GM12873 (cell line): Measurements from ENCODE around the gene SCYGR8.

Experiments
- CTCF ChIP-seq: IDR thresholded peaks from 2 replicates; pipeline ENCODE4 v1.5.1; 2012; ENCODE audit warnings: low read depth, mild to moderate bottlenecking, moderate library complexity, low read length, control low read depth; ENCODE audit not compliant: insufficient read depth; ENCODE audit errors: missing control alignments

The SCYGR8 gene

GRCh38 chr2:227710986-227711385 lies 34.7 kb upstream of the SCYGR8 start:
- TF ChIP-seq CTCF, result no peak

- TF ChIP-seq CTCF, result no peak
These were observed 32.4 kb upstream of the SCYGR8 start for GRCh38 chr2:227713291-227713690.

GRCh38 chr2:227716501-227716900 lies 29.2 kb upstream of the SCYGR8 start:
- TF ChIP-seq CTCF, result no peak

- TF ChIP-seq CTCF, result no peak
These were observed 27.8 kb upstream of the SCYGR8 start, which contains the start of gene SLC19A3 for GRCh38 chr2:227717687-227718567. Gene SLC19A3, minus strand, starts transcription at chr2:227718028. Its CDS starts 15,710 bp downstream, at chr2:227702318.

GRCh38 chr2:227719641-227720040 lies 26.1 kb upstream of the SCYGR8 start:
- no peak for TF ChIP-seq CTCF

GRCh38 chr2:227720680-227721079 lies 25.0 kb upstream of the SCYGR8 start:
- TF ChIP-seq CTCF, result no peak

- no peak for TF ChIP-seq CTCF
These were observed 21.2 kb upstream of the SCYGR8 start, which contains the start of gene SCYGR6 for GRCh38 chr2:227724394-227725039. Gene SCYGR6, minus strand, starts transcription at chr2:227724757. Its CDS starts 0 bp downstream, at chr2:227724757.
